HUDEP-2 (cell line): Measurements from ENCODE around the gene KIF26A.
"Not testable (repeated sequence)": the region's sequence is repeated elsewhere in the genome, so short reads cannot be mapped to it uniquely, and the experiment has no call there.

Experiments used
- DNase-seq, 76 experiments: peaks; one replicate each; lab custom pipeline; 2025; ENCODE audit not compliant: unreplicated experiment in 76 of 76; lab: John Stamatoyannopoulos, UW

The KIF26A gene

DNA sequence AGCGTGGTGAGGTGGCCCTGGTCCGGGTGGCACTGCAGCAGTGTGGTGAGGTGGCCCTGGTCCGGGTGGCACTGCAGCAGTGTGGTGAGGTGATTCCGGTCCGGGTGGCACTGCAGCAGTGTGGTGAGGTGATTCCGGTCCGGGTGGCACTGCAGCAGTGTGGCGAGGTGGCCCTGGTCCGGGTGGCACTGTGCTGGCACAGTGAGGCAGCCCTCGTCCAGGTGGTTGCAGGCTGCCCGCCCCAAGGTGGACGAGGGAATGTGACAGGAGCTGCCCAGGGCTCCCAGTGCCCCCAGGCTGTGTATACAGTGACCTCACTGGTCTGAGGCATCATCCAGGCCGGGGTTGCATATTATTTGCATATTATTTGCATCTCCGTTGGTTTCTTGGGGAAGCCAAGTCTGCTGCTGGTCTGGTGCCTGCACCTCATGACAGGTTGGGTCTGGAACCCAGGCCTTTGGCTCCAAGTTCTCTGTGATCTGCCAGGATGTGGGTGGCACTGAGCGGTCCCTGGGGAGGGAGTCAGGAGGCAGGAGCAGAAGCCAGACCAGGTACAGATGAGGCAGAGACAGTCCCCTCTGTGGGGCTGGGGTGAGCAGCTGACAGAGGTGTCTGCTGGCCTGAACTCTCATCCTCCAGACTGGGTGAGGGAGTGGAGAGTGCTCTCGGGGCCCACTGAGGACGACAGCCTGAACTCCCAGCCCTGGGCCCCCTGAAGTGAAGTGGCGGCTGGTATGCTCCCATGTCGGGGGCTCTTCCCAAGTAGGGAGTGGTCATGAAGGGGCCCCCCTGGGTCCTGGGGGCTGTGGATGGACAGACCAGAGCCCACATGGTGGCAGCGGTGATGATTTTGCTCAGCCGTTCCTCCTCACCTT lies 79.3 kb downstream of the KIF26A start:
- DNase-seq, result no peak

DNA sequence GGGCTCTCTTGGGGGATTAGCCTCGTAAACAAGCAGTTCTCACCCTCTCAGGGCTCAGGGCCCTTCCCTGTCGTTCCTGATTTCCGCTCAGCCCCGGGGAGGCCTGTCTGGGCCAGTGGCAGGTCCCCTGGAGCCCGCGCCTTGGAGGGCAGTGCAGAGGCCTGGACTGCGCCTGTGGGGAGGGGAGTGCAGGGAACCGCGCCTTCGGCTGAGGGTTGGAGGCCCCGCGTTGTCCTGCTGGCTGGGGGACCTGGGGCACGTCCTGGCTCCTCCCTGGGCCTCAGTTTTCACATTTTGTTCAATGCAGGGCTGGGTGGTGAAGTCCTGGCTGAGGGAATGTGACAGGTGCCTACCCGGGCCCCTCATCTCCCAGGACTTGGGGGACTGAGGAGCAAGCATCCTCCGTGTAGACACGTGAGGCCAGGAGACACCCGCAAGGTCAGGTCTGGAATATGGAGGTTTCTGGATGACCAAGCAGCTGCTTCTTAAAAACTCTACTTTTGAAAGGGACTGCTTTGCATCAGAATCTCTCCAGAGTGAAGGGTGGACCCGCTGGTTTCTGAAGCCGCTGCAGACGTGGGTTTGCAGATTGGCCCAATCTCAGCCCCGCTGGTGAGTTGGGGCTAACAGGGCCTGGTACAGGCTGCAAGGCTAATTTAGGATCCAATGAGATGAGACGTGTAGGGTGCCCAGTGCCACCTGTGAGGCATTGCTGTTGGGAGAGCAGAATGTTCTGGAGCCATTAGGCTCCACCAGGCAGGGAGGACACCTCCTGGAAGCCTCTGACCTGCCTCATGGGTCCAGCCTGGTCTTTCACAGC lies 80.2 kb downstream of the KIF26A start:
- DNase-seq, result no peak

DNA sequence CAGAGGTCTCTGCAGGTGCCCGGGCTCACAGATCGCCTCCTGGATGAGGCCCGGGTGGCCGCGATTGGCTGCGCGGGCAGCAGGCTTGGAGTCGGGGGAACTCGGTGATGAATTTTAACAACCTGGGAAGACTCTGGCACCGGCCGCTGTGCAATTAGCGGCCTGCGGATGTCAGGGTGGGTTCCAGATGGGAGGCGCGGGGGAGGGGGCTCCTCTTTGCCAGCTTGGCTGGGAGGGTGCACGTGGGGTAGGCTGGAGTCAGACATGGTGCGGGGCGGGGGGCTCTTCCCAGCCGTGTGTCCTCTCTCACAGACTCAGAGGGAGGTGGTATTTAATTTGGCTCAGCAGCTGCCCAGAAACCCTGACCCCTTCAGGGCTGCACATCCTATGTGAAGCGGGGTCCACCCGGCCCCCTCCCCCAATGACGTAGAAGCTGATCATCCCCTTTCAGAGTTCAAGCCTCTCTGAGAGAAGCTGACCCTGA lies 81.4 kb downstream of the KIF26A start:
- DNase-seq, result no peak

DNA sequence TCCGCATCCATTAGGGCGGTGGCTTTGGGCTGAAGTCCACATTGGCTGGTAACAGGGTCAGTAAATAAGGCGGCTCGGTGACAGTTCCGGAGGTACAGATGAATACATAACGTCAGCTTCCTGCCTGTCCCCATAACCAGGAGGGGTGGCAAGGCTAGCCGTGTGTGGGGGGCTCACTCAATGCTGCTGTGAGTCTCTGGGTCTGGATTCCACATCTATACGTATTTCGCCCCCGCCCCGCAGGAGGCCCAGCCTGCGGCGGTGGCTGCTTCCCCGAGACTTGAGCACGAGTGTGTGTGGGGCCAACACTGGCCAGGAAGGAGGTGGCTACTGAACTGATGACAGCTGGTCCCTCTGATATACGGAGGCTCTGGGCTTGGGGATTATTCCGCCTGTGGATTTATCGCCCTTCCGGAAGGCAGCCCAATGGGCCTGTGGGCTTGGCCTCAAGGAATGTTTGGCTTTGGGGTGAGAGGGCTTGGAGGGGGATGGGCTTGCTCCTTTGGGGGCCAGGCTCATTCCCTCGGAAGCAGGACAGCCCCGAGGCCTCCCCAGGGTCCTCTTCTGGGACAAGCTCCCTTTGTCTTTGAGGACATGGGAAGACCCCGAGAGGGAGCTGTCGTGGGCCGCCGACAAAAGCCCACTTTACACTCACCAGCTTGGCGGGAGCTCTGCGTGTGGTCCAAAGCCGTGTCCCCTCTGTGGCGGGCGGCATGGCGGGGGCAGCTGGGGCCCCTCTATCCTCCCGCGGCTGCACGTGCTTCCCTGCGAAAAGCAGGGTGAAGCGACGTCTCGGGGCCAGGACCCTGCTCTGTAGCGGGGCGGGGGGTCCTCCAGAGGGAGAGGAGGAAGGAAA lies 82.1 kb downstream of the KIF26A start:
- no peak for DNase-seq

DNA sequence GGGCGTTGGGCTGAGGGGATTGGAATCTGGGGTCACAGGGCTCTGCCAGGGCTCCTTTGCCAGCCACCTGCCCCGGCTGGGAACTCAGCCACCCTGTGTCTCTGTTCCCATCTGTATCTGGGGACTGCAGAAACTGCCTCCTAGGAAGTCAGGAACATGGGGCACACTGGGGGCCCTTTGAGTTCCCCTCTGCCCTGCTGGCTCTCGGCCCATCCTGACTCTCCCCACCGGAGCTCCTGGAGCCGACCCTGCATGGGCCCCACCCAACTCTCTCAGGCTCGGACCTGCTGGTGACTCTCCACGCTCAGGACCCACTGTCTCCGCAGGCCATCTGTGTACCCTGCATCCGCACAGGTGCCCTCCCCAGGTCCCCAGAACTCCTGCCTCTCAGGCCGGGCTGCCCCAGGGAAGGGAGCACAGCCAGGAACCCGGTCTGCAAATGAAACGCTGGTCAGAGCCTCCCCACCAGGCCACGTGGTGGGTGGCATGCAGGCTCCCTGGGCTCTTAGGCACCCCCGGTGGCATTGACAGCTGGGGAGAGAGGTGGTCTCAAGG lies 82.8 kb downstream of the KIF26A start:
- DNase-seq, result no peak

DNA sequence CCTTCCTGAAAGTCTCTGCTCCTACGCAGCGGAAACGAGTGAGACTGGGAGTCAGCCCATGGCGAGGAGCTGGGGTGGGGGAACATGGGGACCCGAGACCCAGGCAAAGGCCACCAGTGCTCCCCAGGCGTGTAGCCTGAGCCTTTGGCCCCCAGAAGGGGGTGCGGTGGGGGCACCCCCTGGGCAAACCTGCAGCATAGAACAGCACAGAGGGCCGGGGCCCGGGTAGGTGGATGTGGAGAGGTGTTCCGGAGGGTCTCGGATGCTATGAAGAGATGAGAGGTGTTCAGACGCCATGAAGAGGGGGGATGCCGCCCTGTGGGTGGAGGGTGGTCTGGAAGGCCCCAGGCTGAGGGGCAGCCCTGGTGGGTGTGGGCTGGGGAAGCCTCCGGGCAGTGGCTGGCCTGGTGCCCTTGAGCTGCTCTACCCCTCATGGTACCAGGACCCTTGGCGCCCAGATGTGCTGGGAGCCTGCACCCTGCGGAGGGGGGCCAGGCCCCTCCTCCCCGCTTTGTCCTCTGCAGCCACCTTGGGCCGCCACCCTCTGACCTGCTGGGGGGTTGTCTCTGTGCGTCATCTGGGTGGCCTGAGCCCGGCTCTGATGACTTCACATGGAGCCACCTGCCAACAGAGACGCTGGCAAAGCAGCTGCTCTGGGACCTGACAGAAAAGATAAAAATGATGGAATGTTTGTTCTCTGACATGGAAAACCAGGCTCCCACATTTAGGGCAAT lies 83.4 kb downstream of the KIF26A start:
- no peak for DNase-seq

DNA sequence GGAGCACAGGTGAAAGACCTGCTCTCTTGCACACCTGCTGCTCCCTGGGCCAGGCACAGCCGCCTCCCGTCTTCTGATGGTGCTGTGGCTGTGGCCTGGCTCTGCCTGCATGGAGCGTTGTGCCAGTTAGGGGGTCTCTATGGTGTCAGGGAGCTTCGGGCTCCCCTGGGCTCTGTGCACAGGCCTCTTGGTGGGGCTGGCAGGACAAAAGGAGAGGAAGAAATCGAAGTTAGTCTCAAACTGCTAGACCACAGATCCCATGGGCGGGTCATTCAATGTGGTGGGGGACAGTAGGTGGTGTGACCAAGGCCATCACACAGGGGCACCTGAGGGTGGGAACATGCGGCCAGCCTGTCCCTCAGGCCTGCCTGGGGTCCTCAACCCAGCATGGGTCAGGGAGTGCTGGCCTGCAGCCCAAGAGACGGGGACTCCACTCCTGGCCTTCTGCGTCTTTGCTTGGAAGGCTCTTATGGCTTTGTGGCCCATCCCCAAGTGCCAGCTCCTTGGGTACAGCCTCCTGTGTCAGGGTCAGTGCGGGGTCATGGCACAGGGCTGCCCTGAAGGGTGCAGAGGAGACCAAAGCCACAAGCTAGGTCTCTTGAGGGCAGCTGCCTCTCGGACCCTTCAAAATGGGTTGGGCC lies 84.1 kb downstream of the KIF26A start:
- no peak for DNase-seq

DNA sequence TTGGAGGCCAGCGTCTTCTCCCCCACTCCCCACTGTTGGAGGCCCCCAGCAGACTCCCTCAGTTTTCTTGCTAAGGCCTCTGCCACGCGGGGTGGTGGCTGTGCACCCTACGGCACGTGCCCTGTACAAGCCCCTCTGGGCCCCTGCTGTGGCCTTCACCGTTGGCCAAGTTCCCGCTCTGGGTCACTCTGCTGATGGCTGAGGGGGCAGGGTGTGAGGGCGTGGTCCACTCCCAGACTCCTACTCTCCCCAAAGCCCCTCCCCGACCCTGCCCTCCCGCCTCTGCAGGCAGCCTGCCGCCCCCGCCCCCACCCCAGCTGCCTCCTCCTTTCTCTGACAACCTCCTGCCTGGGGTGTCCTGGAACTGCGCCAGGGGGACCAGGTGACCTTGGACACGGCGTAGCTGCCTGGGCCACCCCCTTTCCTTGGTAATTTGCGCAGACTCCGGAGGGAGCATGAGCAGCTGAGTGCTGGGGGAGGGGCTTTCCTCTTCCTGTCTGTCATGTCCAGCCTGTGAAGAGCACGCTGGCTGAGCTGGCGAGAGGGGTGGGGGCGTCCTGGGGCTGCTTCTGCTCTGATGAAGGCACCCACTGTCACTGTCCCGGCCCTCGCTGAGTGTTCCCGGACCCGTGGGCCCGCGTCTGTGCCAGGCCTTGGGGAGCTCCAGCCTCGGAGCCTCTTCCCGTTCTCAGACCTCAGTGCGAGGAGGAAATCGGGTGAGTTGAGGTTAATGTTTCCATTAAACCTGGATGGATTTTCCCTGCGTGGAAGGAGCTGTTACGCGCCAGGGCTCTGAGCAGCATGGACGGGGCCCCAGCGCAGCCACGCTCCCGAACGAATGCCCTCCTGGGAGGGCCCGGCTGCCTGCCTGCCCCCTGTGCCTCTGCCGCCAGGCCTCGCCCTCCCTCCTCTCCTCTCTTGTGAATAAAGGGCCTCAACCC lies 85.0 kb downstream of the KIF26A start:
- DNase-seq, result no peak

DNA sequence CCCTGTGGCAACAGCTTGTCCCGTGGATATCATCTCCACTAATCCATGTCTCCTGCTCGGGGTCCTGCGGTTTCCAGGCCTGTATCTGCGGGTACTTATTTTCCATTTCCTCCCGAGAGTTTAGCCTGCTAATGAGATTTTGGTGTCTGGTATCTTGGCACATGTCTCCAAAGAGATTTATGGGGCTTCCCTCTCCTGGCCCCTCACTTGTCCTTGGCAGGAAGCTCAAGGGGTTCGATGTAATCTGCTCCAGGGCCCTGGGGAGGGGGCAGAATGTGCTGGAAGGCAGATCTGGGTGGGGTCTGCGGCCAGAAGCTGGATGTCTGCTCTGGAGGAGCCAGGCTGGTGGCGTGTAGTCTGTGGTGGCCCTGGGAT lies 85.7 kb downstream of the KIF26A start:
- DNase-seq, result no peak

DNA sequence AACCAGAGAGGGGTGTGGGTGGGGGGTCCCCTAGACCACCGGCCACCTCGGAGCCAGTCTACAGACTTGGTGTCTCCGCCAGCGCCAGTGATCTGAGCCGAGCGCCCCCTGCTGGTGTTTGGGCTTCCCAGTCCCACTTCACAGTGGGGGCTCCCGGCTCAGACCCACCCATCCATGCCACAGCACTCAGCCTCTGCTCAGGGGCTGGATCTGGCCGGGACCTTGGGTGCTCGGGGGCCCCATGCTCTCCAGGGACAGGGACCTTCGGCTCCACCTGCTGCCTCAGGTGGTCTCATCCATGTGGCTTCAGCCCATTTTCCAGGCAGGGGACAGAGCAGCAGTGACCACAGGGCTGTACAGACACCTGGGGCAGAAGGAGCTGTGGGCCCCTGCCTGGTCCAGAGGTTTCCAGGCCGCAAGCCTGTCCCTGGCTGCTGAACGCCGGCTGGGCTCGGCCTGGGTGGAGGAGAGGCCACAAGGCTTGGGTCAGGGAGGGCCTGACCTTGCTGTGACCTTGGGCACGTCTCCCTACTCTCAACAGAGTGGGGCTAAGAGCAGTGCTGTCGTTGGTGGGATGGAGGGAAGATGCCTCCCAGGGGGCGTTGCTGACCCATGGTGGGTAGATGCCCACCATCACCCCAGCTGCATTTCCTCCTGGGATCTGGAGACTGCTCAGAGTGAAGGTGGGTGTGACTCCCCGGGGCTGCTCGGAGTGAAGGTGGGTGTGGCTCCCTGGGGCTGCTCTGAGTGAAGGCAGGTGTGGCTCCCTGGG lies 86.3 kb downstream of the KIF26A start:
- peak in 43 of 76 experiments; percentile 5 to 56 (median 30) for DNase-seq

DNA sequence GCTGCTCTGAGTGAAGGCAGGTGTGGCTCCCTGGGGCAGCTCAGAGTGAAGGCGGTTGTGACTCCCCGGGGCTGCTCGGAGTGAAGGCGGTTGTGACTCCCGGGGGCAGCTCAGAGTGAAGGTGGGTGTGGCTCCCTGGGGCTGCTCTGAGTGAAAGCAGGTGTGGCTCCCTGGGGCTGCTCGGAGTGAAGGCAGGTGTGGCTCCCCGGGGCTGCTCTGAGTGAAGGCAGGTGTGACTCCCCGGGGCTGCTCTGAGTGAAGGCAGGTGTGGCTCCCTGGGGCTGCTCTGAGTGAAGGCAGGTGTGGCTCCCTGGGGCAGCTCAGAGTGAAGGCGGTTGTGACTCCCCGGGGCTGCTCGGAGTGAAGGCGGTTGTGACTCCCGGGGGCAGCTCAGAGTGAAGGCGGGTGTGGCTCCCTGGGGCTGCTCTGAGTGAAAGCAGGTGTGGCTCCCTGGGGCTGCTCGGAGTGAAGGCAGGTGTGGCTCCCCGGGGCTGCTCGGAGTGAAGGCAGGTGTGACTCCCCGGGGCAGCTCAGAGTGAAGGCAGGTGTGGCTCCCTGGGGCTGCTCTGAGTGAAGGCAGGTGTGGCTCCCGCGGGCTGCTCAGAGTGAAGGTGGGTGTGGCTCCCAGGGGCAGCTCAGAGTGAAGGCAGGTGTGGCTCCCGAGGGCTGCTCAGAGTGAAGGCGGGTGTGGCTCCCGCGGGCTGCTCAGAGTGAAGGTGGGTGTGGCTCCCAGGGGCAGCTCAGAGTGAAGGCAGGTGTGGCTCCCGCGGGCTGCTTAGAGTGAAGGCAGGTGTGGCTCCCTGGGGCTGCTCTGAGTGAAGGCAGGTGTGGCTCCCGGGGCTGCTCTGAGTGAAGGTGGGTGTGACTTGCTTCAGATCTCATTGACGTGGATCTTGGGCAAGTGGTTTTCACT lies 87.1 kb downstream of the KIF26A start:
- DNase-seq, result not testable (repeated sequence)

DNA sequence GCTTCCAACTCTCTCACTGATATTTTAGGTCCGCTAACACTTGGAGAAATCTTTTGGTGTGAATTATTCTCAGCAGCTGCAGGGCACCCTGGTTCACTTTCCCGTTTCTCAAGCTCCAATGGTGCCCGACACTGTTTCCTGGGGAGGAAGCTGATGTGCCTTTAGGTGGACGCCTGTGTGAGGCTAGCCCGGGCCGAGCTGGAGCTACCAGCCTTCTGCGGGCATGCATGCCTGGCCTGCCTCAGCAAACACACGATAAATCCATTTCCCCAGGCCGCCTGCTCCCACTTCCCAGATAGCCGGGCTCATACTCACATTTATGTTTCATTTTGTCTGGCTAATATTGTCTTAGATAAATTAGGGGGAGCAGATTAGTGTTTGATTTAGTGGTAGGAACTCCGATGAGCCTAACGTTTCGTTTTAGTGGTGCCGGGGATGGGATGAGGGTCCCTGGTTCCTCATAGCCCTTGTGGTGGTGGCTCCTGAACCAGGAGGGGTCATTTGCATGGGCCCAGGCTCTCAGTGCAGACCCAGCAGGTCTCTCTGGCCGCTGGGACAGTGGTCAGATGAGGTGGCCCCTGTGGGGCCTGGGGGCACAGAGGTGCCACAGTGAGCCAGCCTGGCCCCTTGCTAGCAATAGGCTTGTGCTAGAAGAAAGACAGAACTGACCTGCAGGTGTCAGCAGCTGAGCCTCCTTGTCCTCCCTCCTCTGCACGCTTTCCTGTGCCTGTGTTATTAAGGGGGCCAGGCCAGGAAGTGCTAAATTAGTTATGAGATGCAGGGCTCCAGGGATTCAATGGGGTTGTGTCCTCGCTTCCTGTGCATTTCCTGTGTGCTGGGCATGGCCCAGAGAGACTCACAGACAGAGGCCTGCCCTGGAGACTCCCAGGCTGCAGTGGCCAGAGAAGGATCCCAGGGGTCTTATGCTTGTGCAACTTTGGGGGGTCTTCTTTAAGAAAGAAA lies 88.3 kb downstream of the KIF26A start:
- no peak for DNase-seq

DNA sequence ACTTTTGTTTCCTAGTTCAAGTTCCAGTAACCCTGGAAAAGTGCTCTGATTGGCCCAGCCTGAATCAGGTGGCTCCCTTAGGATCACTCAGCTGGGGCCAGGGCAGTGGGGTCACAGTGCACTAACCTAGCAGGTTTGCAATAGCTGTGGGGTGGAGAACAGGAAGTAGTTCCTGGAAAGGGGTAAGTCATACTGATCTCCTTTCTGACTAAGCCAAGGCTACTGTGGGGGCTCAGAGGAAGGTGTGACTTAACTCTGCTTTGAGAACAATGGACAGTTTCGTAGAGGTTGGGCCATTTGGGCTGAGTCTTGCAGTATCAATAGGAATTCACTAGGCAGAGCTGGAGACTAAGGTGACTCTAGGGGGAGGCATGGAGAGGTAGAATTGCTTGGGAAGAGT lies 89.4 kb downstream of the KIF26A start:
- no peak for DNase-seq

DNA sequence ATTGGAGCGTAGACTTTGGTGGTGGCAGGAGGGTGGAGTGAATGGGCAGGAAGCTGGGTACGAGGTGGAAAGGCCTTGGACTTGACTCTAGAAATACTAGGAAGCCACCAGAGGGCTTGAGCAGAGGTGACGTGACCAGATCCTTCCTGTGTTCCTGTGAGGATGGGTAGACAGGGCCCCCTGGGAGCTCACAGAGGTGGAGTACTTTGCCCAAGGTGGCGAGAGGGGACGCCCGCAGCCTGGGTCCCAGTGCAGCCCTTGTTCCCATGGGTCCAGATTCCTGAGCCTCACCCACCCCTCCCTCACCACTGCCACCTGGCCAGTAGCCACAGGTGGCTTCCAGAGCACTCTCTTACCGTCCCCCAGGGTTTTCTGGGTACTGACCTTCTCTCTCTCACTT lies 89.8 kb downstream of the KIF26A start:
- DNase-seq, result no peak

DNA sequence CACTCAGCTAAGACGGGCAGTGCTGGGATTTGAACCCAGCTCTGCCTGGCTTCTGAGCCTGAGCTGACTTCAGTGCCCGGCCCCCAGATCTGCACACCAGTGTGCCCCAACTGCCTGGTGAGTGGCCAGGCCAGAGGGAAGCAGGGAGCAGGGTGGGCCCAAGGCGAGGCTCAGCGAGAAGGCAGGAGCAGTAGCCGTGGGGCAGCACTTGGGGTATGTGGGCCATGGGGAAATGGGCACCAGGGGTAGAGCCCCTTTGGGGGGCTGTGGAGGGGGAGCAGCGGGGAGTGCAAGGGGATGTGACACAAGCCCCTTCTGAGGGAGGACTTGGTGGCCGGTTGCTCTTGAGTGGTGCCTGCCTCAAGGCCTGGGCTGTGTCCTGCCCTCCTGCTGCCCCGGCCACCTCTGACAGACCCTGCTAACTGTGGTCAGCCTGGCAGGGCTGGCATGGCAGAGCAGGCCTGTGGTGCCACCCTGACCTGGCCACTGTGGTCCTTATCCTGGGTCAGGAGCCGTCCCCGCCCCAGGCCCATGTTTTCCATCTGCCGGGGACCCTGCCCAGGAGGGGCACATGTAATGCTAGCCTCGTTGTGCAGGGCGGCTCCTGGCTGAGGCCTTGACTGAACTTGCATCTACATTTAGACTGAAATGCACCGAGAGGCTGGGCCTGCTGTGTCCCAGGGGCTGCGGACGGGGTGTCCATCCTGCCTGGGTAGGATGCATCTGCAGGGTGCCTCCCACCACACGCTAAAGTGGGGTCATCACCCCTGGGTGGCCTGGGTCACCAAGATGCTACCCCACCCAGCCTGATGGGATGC lies 90.5 kb downstream of the KIF26A start:
- no peak for DNase-seq
